ENCODE data around the gene ADGRG3. TPM values are rescaled to one million over a fixed set of nuclear protein-coding genes. Genes with fewer than 3 reads are reported as not detected.

The ADGRG3 gene
- total and polyA plus RNA-seq, 11 donors = 0.12 to 1.4 (median 0.53) TPM

- H3K4me3 ChIP-seq = no peak overlapping the region
- DNase-seq = no peak
- 85 to 92% (median 90%) methylated on average over 10 to 11 of the region's 11 CpGs for WGBS, 4 donors
- H3K27me3 ChIP-seq = peaks cover 0 to 2% (median 0%) of the 10 kb centered on the region in 9 donors
- H3K27ac ChIP-seq = no peak overlapping the region
- TF ChIP-seq CTCF (IDR thresholded peaks at IDR 0.05) (no peak), POLR2A (IDR thresholded peaks at IDR 0.05) (no peak)
- ATAC-seq = no peak
- intact Hi-C loops (cut with DNase I) = loop anchor here in 1 of 10 donors (5.0 kb wide), 1 partner anchor 45 kb away; no protein-coding TSS in a partner anchor
- H3K4me1 ChIP-seq = no peaks in the 10 kb centered on the region
- no peaks in the 10 kb centered on the region for H3K36me3 ChIP-seq
- H3K9me3 ChIP-seq = no peaks in the 10 kb centered on the region
Measured at GRCh38 chr16:57707331-57707730, 39.2 kb downstream of the ADGRG3 start.

GRCh38 chr16:57708168-57708567 is 40.1 kb downstream of the ADGRG3 start:
- 87 to 91% (median 88%) methylated on average over 3 of the region's 3 CpGs for WGBS, 4 donors
- no peak overlapping the region for H3K4me3 ChIP-seq
- no peaks in the 10 kb centered on the region for H3K9me3 ChIP-seq
- no peak for DNase-seq
- H3K36me3 ChIP-seq = no peaks in the 10 kb centered on the region
- H3K27ac ChIP-seq = no peak overlapping the region
- no peak for ATAC-seq
- H3K4me1 ChIP-seq = no peaks in the 10 kb centered on the region
- intact Hi-C loops (cut with DNase I) = loop anchor here in 1 of 10 donors (5.0 kb wide), 1 partner anchor 46 kb away; no protein-coding TSS in a partner anchor
- TF ChIP-seq CTCF (IDR thresholded peaks at IDR 0.05) (no peak), POLR2A (IDR thresholded peaks at IDR 0.05) (no peak)
- H3K27me3 ChIP-seq = peaks cover 0 to 2% (median 0%) of the 10 kb centered on the region in 9 donors

GRCh38 chr16:57709663-57710062 is 41.6 kb downstream of the ADGRG3 start:
- Histone ChIP-seq H3K4me1 (no peaks in the 10 kb centered on the region), H3K4me3 (no peak overlapping the region), H3K36me3 (no peaks in the 10 kb centered on the region), H3K27me3 (peaks cover 0 to 2% (median 0%) of the 10 kb centered on the region in 9 donors), H3K27ac (no peak overlapping the region), H3K9me3 (no peaks in the 10 kb centered on the region)
- intact Hi-C loops (cut with DNase I) = loop anchor here in 2 of 10 donors (5.0 to 10.0 kb wide), 2 partner anchors 47 to 55 kb away; no protein-coding TSS in a partner anchor
- DNase-seq (no peak), ATAC-seq (no peak)
- TF ChIP-seq CTCF (IDR thresholded peaks at IDR 0.05) (no peak), POLR2A (IDR thresholded peaks at IDR 0.05) (no peak)
- WGBS, 4 donors = 91 to 94% (median 92%) methylated on average over 3 of the region's 3 CpGs

GRCh38 chr16:57711346-57711745 is 43.2 kb downstream of the ADGRG3 start:
- TF ChIP-seq POLR2A (IDR thresholded peaks at IDR 0.05) = no peak
- TF ChIP-seq CTCF (IDR thresholded peaks at IDR 0.05) = no peak
- Histone ChIP-seq H3K27me3 (peaks cover 0 to 2% (median 0%) of the 10 kb centered on the region in 9 donors), H3K9me3 (no peaks in the 10 kb centered on the region), H3K4me3 (no peak overlapping the region), H3K4me1 (no peaks in the 10 kb centered on the region), H3K27ac (no peak overlapping the region), H3K36me3 (no peaks in the 10 kb centered on the region)
- intact Hi-C loops (cut with DNase I) = loop anchor here in 1 of 10 donors (10.0 kb wide), 1 partner anchor 57 kb away; no protein-coding TSS in a partner anchor
- ATAC-seq (no peak), DNase-seq (no peak)
- WGBS, 4 donors = 80 to 89% (median 86%) methylated on average over 5 of the region's 5 CpGs
